Measurements from ENCODE around the gene WDR7. TPM values are rescaled to one million over a fixed set of nuclear protein-coding genes. Genes with fewer than 3 reads are reported as not detected.

The WDR7 gene
- total RNA-seq, 1 experiment from 2014 or later = 11.5 TPM

DNA sequence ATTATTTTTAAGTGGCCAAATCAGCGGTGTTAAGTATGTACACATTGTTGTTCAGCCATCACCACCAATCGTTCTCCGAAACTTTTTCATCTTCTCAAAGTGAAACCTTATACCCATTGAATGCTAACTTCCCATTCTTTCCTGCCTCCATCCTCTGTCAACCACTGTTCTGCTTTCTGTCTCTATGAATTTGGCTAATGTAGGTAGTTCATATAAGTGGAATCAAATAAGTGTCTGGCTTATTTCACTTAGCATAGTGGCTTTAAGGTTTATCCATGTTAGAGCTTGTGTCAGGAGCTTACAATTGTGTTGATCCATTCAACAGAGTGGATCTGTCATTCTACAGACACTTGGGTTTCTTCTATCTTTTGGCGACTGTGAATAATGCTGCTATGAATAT lies 192.1 kb downstream of the WDR7 start:
- ChIA-PET POLR2A (no interaction called here), CTCF (no interaction called here), RAD21 (ENCODE audit: low non-redundant PET in 1 of 2, low total read pairs in 2 of 2, uncharacterized antibody in 2 of 2, unreplicated experiment in 2 of 2) (no interaction called here)
- Histone ChIP-seq H3K4me2 (ENCODE audit: low read length) (no peak overlapping the region), H3K9me3 (ENCODE audit: control insufficient read depth in 1 of 2, insufficient read depth in 1 of 2, low read depth in 1 of 2, low read length in 2 of 2) (no peaks in the 10 kb centered on the region), H3K36me3 (ENCODE audit: control insufficient read depth in 1 of 2, insufficient read depth in 2 of 2, low read length in 2 of 2) (no peaks in the 10 kb centered on the region), H2AFZ (ENCODE audit: low read depth, low read length, poor library complexity, severe bottlenecking) (no peak overlapping the region), H3K27me3 (ENCODE audit: insufficient read depth, low read length) (no peaks in the 10 kb centered on the region), H3K4me1 (ENCODE audit: control insufficient read depth in 1 of 2, insufficient read depth in 2 of 2, low read length in 2 of 2) (no peaks in the 10 kb centered on the region), H3K4me3 (replicated peaks in 1 of 2; ENCODE audit: low read depth in 1 of 2, low read length in 2 of 2) (no peak overlapping the region), H3K9me2 (ENCODE audit: insufficient read depth) (0 out of 2 replicates have a peak, but pooled peaks cover 4% of the 10 kb centered on the region), H3K27ac (ENCODE audit: low read depth, low read length) (no peak overlapping the region), H3K79me2 (ENCODE audit: insufficient read depth, low read length) (no peaks in the 10 kb centered on the region), H3K9ac (ENCODE audit: low read length) (no peak overlapping the region), H4K20me1 (ENCODE audit: insufficient read depth) (no peaks in the 10 kb centered on the region; the same call in 1 of the 2 replicates)
- TF ChIP-seq, protein P1, sequence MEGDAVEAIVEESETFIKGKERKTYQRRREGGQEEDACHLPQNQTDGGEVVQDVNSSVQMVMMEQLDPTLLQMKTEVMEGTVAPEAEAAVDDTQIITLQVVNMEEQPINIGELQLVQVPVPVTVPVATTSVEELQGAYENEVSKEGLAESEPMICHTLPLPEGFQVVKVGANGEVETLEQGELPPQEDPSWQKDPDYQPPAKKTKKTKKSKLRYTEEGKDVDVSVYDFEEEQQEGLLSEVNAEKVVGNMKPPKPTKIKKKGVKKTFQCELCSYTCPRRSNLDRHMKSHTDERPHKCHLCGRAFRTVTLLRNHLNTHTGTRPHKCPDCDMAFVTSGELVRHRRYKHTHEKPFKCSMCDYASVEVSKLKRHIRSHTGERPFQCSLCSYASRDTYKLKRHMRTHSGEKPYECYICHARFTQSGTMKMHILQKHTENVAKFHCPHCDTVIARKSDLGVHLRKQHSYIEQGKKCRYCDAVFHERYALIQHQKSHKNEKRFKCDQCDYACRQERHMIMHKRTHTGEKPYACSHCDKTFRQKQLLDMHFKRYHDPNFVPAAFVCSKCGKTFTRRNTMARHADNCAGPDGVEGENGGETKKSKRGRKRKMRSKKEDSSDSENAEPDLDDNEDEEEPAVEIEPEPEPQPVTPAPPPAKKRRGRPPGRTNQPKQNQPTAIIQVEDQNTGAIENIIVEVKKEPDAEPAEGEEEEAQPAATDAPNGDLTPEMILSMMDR (IDR thresholded peaks at IDR 0.05 in 2 of 3, conservative IDR thresholded peaks at IDR 0.05 in 1 of 3; ENCODE audit: borderline replicate concordance in 1 of 3, insufficient read depth in 1 of 3, low read depth in 2 of 3, low read length in 2 of 3) = no peak
- TF ChIP-seq, protein P2, sequence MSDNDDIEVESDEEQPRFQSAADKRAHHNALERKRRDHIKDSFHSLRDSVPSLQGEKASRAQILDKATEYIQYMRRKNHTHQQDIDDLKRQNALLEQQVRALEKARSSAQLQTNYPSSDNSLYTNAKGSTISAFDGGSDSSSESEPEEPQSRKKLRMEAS (IDR thresholded peaks at IDR 0.05) = no peak
- TF ChIP-seq, protein P3, sequence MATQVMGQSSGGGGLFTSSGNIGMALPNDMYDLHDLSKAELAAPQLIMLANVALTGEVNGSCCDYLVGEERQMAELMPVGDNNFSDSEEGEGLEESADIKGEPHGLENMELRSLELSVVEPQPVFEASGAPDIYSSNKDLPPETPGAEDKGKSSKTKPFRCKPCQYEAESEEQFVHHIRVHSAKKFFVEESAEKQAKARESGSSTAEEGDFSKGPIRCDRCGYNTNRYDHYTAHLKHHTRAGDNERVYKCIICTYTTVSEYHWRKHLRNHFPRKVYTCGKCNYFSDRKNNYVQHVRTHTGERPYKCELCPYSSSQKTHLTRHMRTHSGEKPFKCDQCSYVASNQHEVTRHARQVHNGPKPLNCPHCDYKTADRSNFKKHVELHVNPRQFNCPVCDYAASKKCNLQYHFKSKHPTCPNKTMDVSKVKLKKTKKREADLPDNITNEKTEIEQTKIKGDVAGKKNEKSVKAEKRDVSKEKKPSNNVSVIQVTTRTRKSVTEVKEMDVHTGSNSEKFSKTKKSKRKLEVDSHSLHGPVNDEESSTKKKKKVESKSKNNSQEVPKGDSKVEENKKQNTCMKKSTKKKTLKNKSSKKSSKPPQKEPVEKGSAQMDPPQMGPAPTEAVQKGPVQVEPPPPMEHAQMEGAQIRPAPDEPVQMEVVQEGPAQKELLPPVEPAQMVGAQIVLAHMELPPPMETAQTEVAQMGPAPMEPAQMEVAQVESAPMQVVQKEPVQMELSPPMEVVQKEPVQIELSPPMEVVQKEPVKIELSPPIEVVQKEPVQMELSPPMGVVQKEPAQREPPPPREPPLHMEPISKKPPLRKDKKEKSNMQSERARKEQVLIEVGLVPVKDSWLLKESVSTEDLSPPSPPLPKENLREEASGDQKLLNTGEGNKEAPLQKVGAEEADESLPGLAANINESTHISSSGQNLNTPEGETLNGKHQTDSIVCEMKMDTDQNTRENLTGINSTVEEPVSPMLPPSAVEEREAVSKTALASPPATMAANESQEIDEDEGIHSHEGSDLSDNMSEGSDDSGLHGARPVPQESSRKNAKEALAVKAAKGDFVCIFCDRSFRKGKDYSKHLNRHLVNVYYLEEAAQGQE (IDR thresholded peaks at IDR 0.05; ENCODE audit: low read depth) = no peak
- no peak for TF ChIP-seq FOSL1 (IDR thresholded peaks at IDR 0.05; ENCODE audit: low read depth)
- no peak for TF ChIP-seq ZFX (IDR thresholded peaks at IDR 0.05)
- TF ChIP-seq JUND (IDR thresholded peaks at IDR 0.05) = no peak
- no peak for TF ChIP-seq POLR2AphosphoS5 (IDR thresholded peaks at IDR 0.05; ENCODE audit: low read depth, low read length)
- no peak for TF ChIP-seq ZNF274 (IDR thresholded peaks at IDR 0.05; ENCODE audit: low read depth, low read length)
- TF ChIP-seq CBX3 (IDR thresholded peaks at IDR 0.05; ENCODE audit: low read depth) = no peak
- TF ChIP-seq CEBPB (IDR thresholded peaks at IDR 0.05; ENCODE audit: low read depth) = no peak
- TF ChIP-seq EZH2 (IDR thresholded peaks at IDR 0.05) = no peak
- TF ChIP-seq SP1 (IDR thresholded peaks at IDR 0.05; ENCODE audit: low read depth) = no peak
- DNase-seq (ENCODE audit: low read depth, low spot score) = no peak
- no TSS peak for BruUV-seq (replicated peaks)
- intact Hi-C loops (cut with micrococcal nuclease) = no loop called here
- ATAC-seq = no peak
